GM20000 (cell line): ENCODE results near the gene TES.

ENCODE experiments used
- DNase-seq: peaks from one replicate; pipeline ENCODE4 v3.0.0; 2012; ENCODE audit warnings: low spot score
- TF ChIP-seq, protein P1 (sequence below): IDR thresholded peaks from 2 replicates; pipeline ENCODE4 v1.5.1; 2012; ENCODE audit warnings: mild to moderate bottlenecking, control low read depth; ENCODE audit errors: extremely low read depth, missing control alignments

Gene TES

DNA sequence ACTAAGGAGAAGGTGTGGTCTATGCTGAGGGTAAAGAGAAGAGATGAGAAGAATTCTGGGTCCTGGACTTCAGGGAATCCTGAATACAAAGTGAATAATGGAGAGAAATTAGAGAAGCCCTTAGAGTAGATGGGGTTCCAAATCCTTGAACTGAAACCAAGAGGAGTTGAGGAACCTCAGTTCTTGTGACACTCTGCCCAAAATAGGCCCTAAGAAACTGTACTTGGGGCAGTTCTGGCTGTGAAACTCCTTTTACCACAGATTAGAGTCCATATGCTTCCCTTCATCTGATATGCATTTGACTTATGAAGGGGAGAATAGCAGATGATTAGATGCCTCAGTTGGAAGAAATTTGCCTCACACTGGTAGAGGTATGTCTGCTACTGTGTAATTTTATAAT is 19.0 kb downstream of the TES start:
- no peak for DNase-seq
- TF ChIP-seq, protein P1, sequence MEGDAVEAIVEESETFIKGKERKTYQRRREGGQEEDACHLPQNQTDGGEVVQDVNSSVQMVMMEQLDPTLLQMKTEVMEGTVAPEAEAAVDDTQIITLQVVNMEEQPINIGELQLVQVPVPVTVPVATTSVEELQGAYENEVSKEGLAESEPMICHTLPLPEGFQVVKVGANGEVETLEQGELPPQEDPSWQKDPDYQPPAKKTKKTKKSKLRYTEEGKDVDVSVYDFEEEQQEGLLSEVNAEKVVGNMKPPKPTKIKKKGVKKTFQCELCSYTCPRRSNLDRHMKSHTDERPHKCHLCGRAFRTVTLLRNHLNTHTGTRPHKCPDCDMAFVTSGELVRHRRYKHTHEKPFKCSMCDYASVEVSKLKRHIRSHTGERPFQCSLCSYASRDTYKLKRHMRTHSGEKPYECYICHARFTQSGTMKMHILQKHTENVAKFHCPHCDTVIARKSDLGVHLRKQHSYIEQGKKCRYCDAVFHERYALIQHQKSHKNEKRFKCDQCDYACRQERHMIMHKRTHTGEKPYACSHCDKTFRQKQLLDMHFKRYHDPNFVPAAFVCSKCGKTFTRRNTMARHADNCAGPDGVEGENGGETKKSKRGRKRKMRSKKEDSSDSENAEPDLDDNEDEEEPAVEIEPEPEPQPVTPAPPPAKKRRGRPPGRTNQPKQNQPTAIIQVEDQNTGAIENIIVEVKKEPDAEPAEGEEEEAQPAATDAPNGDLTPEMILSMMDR = no peak

DNA sequence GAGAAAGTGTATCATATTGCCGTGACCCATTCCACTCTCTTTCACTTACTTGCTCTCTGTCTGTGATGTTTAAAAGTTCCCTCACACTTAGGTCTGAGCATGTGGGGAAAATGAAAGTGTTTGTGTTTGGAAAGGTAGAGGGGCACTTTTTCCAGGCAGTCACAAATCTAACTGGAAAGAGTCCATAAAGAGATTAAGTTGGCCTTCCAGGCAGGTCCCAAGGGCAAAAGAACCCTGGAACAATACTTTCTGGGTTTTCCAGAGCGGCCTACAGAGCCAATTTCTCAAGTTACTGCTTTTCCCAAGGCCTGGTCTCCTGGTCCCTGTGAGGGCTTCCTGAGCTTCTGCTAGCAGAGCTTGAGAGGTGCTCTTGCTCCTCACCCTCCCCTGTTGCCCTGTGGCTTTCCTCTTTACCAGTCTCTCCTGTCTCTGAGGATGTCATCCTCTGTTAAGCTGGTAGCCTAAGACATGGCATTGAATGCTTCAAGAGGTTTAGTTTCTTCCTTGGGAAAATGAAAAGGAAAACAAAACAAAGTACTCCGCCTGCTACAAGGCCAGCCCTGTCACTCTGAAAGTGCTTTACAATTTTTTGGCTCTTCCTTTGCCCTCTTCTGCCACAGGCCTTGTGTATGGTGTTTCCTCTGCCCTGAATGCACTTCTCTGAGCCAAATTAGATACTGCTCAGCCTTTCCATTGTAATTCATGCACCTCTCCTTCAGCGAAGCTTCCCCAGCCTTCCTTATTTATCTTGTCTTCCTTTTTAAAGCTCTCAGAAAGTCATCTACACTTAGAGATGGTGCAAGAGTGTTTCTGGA is 20.1 kb downstream of the TES start:
- no peak for DNase-seq
- TF ChIP-seq, protein P1 = no peak

DNA sequence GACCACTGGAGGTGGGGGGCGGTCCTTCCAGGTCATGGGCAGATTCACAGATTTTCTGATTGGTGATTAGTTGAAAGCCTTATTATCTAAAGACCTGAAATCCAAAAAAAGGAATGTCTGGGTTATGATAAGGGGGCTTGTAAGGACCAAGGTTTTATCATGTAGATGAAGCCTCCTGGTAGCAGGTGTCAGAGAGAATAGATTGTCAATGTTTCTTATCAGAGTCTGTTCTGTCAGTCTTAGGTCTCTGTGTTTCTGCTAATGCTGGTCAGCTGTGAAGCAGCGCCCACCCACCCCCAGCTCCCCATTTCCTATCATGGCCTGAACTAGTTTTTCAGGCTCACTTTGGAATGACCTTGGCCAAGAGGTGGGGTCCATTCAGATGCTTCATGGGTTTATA is 21.2 kb downstream of the TES start:
- TF ChIP-seq, protein P1 = no peak
- no peak for DNase-seq

DNA sequence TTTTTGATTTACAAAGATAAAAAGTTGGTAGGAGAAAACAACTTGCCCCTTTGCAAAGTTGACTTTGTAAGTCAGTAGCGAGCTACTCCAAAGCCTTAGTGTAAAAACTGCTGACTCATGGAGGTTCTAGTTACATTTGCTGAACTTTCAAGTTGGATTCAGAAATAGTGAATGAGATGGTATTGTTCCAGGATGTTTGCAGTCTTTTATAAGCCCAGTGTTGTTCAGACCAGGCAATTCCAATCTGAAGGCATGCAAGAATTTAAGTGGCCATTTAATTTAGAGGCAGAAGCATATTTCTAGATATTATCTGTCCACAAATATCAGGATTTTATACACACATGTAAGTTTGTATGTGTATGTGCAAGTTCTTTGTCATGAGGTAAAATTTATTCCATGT is 21.6 kb downstream of the TES start:
- TF ChIP-seq, protein P1 = no peak
- DNase-seq = no peak

- no peak for DNase-seq
Observed at GRCh38 chr7:116232350-116232749, 22.0 kb downstream of the TES start.

DNA sequence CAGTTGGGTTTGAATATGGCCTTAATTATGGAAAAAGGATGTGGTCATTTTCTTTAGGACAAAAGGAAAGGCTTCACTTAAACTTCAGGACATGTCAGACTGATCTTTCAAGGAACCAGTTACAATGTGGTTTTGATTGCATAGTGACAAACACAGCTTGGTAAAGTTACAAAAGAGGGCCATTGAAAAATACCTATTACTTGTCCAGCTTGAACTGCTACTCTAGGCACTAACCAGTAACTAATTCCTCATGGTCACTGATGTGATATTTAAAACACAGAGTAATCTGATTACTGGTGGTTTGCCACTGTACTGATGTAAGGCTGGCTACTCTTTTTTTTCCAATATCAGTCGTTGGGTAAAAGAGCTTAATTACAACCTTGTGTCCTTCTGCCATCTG is 22.6 kb downstream of the TES start:
- TF ChIP-seq, protein P1 = no peak
- DNase-seq = no peak

More at GRCh38 chr7:116232350-116232749, 22.0 kb downstream of the TES start:
- TF ChIP-seq, protein P1 = no peak

DNA sequence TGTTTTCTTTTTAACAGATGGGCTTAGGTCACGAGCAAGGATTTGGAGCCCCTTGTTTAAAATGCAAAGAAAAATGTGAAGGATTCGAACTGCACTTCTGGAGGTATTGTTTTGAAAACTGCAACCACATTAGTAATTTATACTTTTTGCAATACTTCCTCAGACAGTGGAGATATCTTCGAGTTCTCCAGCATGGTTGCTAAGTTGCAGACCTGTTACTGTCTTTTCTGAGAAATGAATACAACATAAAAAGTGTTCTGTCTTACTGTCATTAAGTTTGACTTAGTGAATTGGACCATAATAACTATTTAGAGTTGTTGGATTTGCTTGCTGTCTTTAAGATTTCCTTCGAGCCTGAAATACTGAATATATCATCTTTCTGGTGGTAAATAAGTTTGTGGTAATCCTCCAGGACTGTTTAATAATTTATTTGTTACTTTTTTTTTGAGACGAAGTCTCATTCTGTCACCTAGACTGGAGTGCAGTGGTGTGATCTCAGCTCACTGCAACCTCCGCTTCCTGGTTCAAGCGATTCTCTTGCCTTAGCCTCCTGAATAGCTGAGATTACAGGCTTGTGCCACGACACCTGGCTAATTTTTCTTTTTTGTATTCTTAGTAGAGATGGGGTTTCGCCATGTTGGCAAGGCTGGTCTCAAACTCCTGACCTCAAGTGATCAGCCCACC is 24.3 kb downstream of the TES start:
- DNase-seq = no peak
- TF ChIP-seq, protein P1 = no peak
